ENCODE data around the gene C17orf100. TPM values are rescaled to one million over a fixed set of nuclear protein-coding genes. Genes with fewer than 3 reads are reported as not detected.

Gene C17orf100
- total and polyA plus RNA-seq, 10 of the 15 experiments (the other 5 are each of a cell fraction or from before 2014, with no cell fraction given), result 0.84 to 4.7 (median 1.8) TPM

GRCh38 chr17:6640536-6641246 is 10.9 kb upstream of the C17orf100 start, which contains the start of the genes KIAA0753 and TXNDC17 (continued):
- no peak; the same call in 1 of the 2 replicates for TF ChIP-seq ZBTB11 (CRISPR knock-in tag; IDR thresholded peaks at IDR 0.05)
- TF ChIP-seq RAD51 (IDR thresholded peaks at IDR 0.05), result no peak
- no peak for TF ChIP-seq ATF2 (IDR thresholded peaks at IDR 0.05; ENCODE audit: low read length)
- peak; percentile 73; the same call in 1 of the 2 replicates for TF ChIP-seq LARP7 (IDR thresholded peaks at IDR 0.05)
- peak; percentile 89 for TF ChIP-seq CBFB (IDR thresholded peaks at IDR 0.05; ENCODE audit: low read depth)
- 0 out of 2 replicates have a peak, but pooled peaks have one; percentile 27 for TF ChIP-seq E2F4 (IDR thresholded peaks at IDR 0.05; ENCODE audit: low read depth, low read length)
- peak; percentile 62 for TF ChIP-seq HCFC1 (IDR thresholded peaks at IDR 0.05; ENCODE audit: low read length)
- TF ChIP-seq HSF1 (IDR thresholded peaks at IDR 0.05; ENCODE audit: low read depth, low read length), result no peak
- TF ChIP-seq HDAC6 (IDR thresholded peaks at IDR 0.05; ENCODE audit: unreplicated experiment), result no peak
- TF ChIP-seq CTCF (IDR thresholded peaks at IDR 0.05 in 2 of 3, conservative IDR thresholded peaks at IDR 0.05 in 1 of 3; ENCODE audit: control insufficient read depth in 2 of 3, extremely low read depth in 1 of 3, insufficient read depth in 1 of 3, low read depth in 3 of 3, low read length in 3 of 3), result no peak
- peak; percentile 77 for TF ChIP-seq TCF3 (IDR thresholded peaks at IDR 0.05; ENCODE audit: borderline replicate concordance, insufficient read depth, low read depth, low read length)
- TF ChIP-seq MEF2B (IDR thresholded peaks at IDR 0.05; ENCODE audit: partially characterized antibody, poor library complexity, severe bottlenecking), result peak; percentile 86
- TF ChIP-seq SREBF1 (IDR thresholded peaks at IDR 0.05; ENCODE audit: low read length), result no peak
- peak; percentile 11 to 66; a peak in 2 of 4 replicates for TF ChIP-seq BHLHE40 (IDR thresholded peaks at IDR 0.05; ENCODE audit: borderline replicate concordance in 1 of 2, low read depth in 2 of 2, low read length in 1 of 2)
- TF ChIP-seq NKRF (conservative IDR thresholded peaks at IDR 0.05), result peak; percentile 95
